SK-N-SH (cell line): ENCODE results near the gene ANKRD18B. TPM values are rescaled to one million over a fixed set of nuclear protein-coding genes. Genes with fewer than 3 reads are reported as not detected.
A peak's percentile ranks its signal among the peaks of the same experiment; 100 is the strongest.

Experiments used
- CTCF ChIA-PET: fragments of 300-600, 350-600 bp; formaldehyde crosslinking; extraction: SDS; loops from one replicate; lab custom pipeline; 2021; lab: Yijun Ruan, JAX
- POLR2A ChIA-PET: fragments of 350-600 bp; sonication (Branson Sonifier 250); formaldehyde crosslinking; extraction: SDS; loops from one replicate; lab custom pipeline; 2020; ENCODE audit warnings: antibody characterized with exemption, inconsistent platforms; lab: Yijun Ruan, JAX
- DNase-seq: peaks from one replicate; pipeline ENCODE4 v3.0.0; 2012
- H2AFZ ChIP-seq: fragments of 200-600 bp; sonication (generic); 2 replicates; pipeline ENCODE4 v1.8.1; 2016; ENCODE audit warnings: antibody characterized with exemption, mild to moderate bottlenecking, low read depth
- H3F3A ChIP-seq: fragments of 200-600 bp; sonication (generic); replicated peaks from 2 replicates; pipeline ENCODE3; 2016; ENCODE audit warnings: antibody characterized with exemption, mild to moderate bottlenecking; ENCODE audit not compliant: insufficient read depth
- H3K27ac ChIP-seq, 2 experiments: fragments of 200-500 bp in 1 of 2; fragments of 200-600 bp in 1 of 2; sonication (Bioruptor generic) in 1 of 2; sonication (generic), shearing (Covaris generic) in 1 of 2; 2 replicates each; pipeline versions ENCODE4 v1.5.1 to v1.6.1; 2014 to 2016; ENCODE audit warnings: low read depth in 2 of 2, inconsistent platforms in 1 of 2, low read length in 1 of 2, mild to moderate bottlenecking in 1 of 2, mixed read lengths in 1 of 2
- H3K27me3 ChIP-seq: fragments of 200-600 bp; sonication (generic), shearing (Covaris generic); 2 replicates; pipeline ENCODE4 v1.6.1; 2016; ENCODE audit warnings: mixed run types; ENCODE audit not compliant: insufficient read depth
- H3K36me3 ChIP-seq, 2 experiments: fragments of 200-500 bp in 1 of 2; fragments of 200-600 bp in 1 of 2; sonication (Bioruptor generic) in 1 of 2; sonication (generic) in 1 of 2; replicated peaks in 1 of 2; 2 replicates each; pipeline versions ENCODE3 to v1.5.1; 2014 to 2016; ENCODE audit warnings: low read length in 1 of 2, mild to moderate bottlenecking in 1 of 2; ENCODE audit not compliant: insufficient read depth in 2 of 2, control insufficient read depth in 1 of 2
- H3K4me1 ChIP-seq, 2 experiments: fragments of 200-500 bp in 1 of 2; fragments of 200-600 bp in 1 of 2; sonication (Bioruptor generic) in 1 of 2; sonication (generic), shearing (Covaris generic) in 1 of 2; 2 replicates each; pipeline versions ENCODE4 v1.5.1 to v1.6.1; 2014 to 2016; ENCODE audit warnings: low read depth in 1 of 2, low read length in 1 of 2, mixed run types in 1 of 2; ENCODE audit not compliant: insufficient read depth in 2 of 2, control insufficient read depth in 1 of 2
- H3K4me2 ChIP-seq: fragments of 200-600 bp; sonication (generic), shearing (Covaris generic); 2 replicates; pipeline ENCODE4 v1.6.1; 2017; ENCODE audit warnings: mixed run types
- H3K4me3 ChIP-seq, 2 experiments: fragments of 200-500 bp in 1 of 2; fragments of 200-600 bp in 1 of 2; sonication (Bioruptor generic) in 1 of 2; sonication (generic), shearing (Covaris generic) in 1 of 2; 2 replicates each; pipeline versions ENCODE4 v1.5.1 to v1.8.1; 2014 to 2016; ENCODE audit warnings: low read depth in 2 of 2, inconsistent platforms in 1 of 2, low read length in 1 of 2, mild to moderate bottlenecking in 1 of 2, mixed read lengths in 1 of 2, moderate library complexity in 1 of 2
- H3K79me2 ChIP-seq: fragments of 200-600 bp; sonication (generic); 2 replicates; pipeline ENCODE4 v1.8.1; 2017; ENCODE audit warnings: mild to moderate bottlenecking; ENCODE audit not compliant: insufficient read depth
- H3K9ac ChIP-seq: fragments of 200-600 bp; sonication (generic); 2 replicates; pipeline ENCODE4 v1.6.1; 2017; ENCODE audit warnings: mixed run types
- H3K9me2 ChIP-seq: fragments of 200-600 bp; sonication (generic); 2 replicates; pipeline ENCODE4 v1.6.1; 2017; ENCODE audit warnings: mixed run types
- H3K9me3 ChIP-seq: fragments of 200-600 bp; sonication (generic); 2 replicates; pipeline ENCODE4 v1.6.1; 2017; ENCODE audit warnings: mixed run types, mild to moderate bottlenecking, moderate library complexity
- H4K20me1 ChIP-seq: fragments of 200-600 bp; sonication (generic); 2 replicates; pipeline ENCODE4 v1.6.1; 2017; ENCODE audit warnings: mild to moderate bottlenecking, mixed run types; ENCODE audit not compliant: insufficient read depth
- CHD2 ChIP-seq: fragments of 150-350 bp; IDR thresholded peaks from 2 replicates; pipeline ENCODE4 v1.6.1; 2018; ENCODE audit warnings: low read length; ENCODE audit not compliant: partially characterized antibody
- EP300 ChIP-seq, 2 experiments: IDR thresholded peaks; 2 replicates each; pipeline versions ENCODE4 v1.4.0 to v1.6.1; 2012; ENCODE audit warnings: borderline replicate concordance in 1 of 2, low read depth in 1 of 2, low read length in 1 of 2
- EZH2phosphoT487 ChIP-seq: fragments of 200-600 bp; sonication (generic); IDR thresholded peaks from 2 replicates; pipeline ENCODE4 v1.6.1; 2017; ENCODE audit warnings: low read depth, mixed run types, mild to moderate bottlenecking, antibody characterized with exemption, moderate library complexity, borderline replicate concordance
- FOSL2 ChIP-seq: IDR thresholded peaks from 2 replicates; pipeline ENCODE4 v1.4.0; 2012; ENCODE audit warnings: low read depth, mild to moderate bottlenecking, moderate library complexity, borderline replicate concordance
- GABPA ChIP-seq: IDR thresholded peaks from 2 replicates; pipeline ENCODE4 v1.4.0; 2012; ENCODE audit warnings: low read depth, mild to moderate bottlenecking
- GATA2 ChIP-seq: sonication (generic); formaldehyde crosslinking; IDR thresholded peaks from 2 replicates; pipeline ENCODE4 v1.5.0; 2020; ENCODE audit warnings: mild to moderate bottlenecking, missing genetic modification reagents
- JUND ChIP-seq: IDR thresholded peaks from 2 replicates; pipeline ENCODE4 v1.4.0; 2012
- MEF2A ChIP-seq: IDR thresholded peaks from 2 replicates; pipeline ENCODE4 v1.4.0; 2012; ENCODE audit warnings: low read depth, borderline replicate concordance
- MXI1 ChIP-seq: IDR thresholded peaks from 2 replicates; pipeline ENCODE4 v1.6.1; 2012; ENCODE audit warnings: mild to moderate bottlenecking, low read depth, low read length, improper control_type of control experiment
- NFIC ChIP-seq: IDR thresholded peaks from 2 replicates; pipeline ENCODE4 v1.4.0; 2012; ENCODE audit warnings: borderline replicate concordance
- NRF1 ChIP-seq: IDR thresholded peaks from 2 replicates; pipeline ENCODE4 v1.6.1; 2012; ENCODE audit warnings: low read depth, mild to moderate bottlenecking, low read length
- PBX3 ChIP-seq: IDR thresholded peaks from 2 replicates; pipeline ENCODE4; 2012
- RFX5 ChIP-seq: IDR thresholded peaks from 2 replicates; pipeline ENCODE4 v1.6.1; 2012; ENCODE audit warnings: mild to moderate bottlenecking, improper control_type of control experiment, low read length
- TCF12 ChIP-seq: IDR thresholded peaks from 2 replicates; pipeline ENCODE4 v1.4.0; 2012
- TEAD4 ChIP-seq: IDR thresholded peaks from 2 replicates; pipeline ENCODE4 v1.4.0; 2012; ENCODE audit warnings: mild to moderate bottlenecking, borderline replicate concordance; ENCODE audit not compliant: insufficient read depth
- USF2 ChIP-seq: fragments of 150-350 bp; IDR thresholded peaks from 2 replicates; pipeline ENCODE4 v1.6.1; 2017; ENCODE audit warnings: antibody characterized with exemption, low read length, low read depth, borderline replicate concordance
- YY1 ChIP-seq: IDR thresholded peaks from 2 replicates; pipeline ENCODE4 v1.4.0; 2012; ENCODE audit warnings: low read depth, mild to moderate bottlenecking
- ZBTB33 ChIP-seq: IDR thresholded peaks from 2 replicates; pipeline ENCODE4 v1.4.0; 2012; ENCODE audit warnings: low read depth, borderline replicate concordance
- WGBS: methylation state at CpG from one replicate; pipeline ENCODE4 v1.1.6; 2017; ENCODE audit warnings: low lambda C conversion rate; 5-methylcytosine and 5-hydroxymethylcytosine counted together
- polyA plus RNA-seq, 3 experiments: library from polyadenylated mRNA; depleted of rRNA; stranded (reverse); fragments of >200 nt; gene quantifications; 2 replicates each; pipeline ENCODE4 v1.2.3, GENCODE V29; 2012
- TF ChIP-seq, protein P1 (sequence below): fragments of 200-600 bp; sonication (generic); IDR thresholded peaks from 2 replicates; pipeline ENCODE4 v1.6.1; 2017; ENCODE audit warnings: antibody characterized with exemption, mild to moderate bottlenecking, moderate library complexity
- TF ChIP-seq, protein P2 (sequence below): IDR thresholded peaks from 2 replicates; pipeline ENCODE4 v1.4.0; 2012; ENCODE audit warnings: low read depth

Gene ANKRD18B
- polyA plus RNA-seq, 1 of the 3 experiments (the other 2 are of a cell fraction) = 2.3 TPM

DNA sequence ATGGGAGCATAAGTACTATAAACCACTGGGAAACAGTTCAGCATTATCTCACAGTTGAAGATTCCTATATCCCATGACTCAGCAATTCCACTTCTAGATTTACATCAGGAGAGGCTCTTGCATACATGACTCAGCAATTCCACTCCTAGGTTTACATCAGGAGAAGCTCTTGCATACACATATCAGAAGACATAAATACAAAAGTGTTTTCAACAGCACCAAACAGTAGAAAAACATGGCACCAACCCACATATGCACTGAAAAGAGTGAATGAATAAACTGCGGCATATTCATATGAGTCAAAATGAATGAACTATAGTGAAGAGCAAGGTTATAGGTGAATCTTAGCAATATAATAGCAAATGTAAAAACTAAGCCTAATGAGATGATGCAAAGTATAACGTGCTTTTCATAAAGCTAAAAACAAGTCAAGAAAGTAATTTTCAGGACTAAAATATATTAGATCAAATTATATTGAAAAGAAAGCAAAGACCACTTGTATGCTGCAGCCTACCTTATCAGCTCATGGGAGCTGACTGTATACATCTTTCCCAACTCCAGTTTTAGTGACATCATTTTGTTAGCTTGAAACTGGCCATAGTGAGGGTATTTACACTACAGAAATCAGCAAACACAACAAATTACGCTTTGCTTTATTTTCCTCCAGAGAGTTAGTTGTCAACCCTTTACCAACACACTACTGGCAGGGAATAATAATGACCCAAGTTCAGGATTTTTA is 95.8 kb downstream of the ANKRD18B start:
- no peaks in the 10 kb centered on the region for H3K9me3 ChIP-seq
- no peaks in the 10 kb centered on the region for H3K79me2 ChIP-seq
- H3K9me2 ChIP-seq = no peaks in the 10 kb centered on the region
- H4K20me1 ChIP-seq = no peaks in the 10 kb centered on the region
- H3K4me3 ChIP-seq = no peak overlapping the region
- H3K9ac ChIP-seq = no peak overlapping the region
- DNase-seq = no peak
- peaks cover 5 to 12% of the 10 kb centered on the region in 2 experiments; a peak in 2 of 4 replicates for H3K4me1 ChIP-seq
- peak overlapping the region; percentile 17; the same call in 1 of the 2 replicates for H2AFZ ChIP-seq
- H3K36me3 ChIP-seq = no peaks in the 10 kb centered on the region
- H3F3A ChIP-seq = peaks cover 15% of the 10 kb centered on the region
- no peak for TF ChIP-seq NRF1
- TF ChIP-seq YY1 = no peak
- no peak for TF ChIP-seq MEF2A
- TF ChIP-seq JUND = peak; percentile 11; the same call in 1 of the 2 replicates
- TF ChIP-seq, all 33 proteins: peak for 1
- Histone ChIP-seq H3K27me3 (no peaks in the 10 kb centered on the region), H3K27ac (peak overlapping the region in 1 of 2 experiments; percentile 71; a peak in 2 of 4 replicates), H3K4me2 (no peak overlapping the region)
- ChIA-PET POLR2A (no interaction called here), CTCF (interaction anchor here (0.8 to 15.7 kb wide), 2 partner anchors 102 to 118 kb away, joined by 3 to 496 read pairs; no protein-coding TSS in a partner anchor)
- WGBS = 69% methylated on average over 3 of the region's 3 CpGs

DNA sequence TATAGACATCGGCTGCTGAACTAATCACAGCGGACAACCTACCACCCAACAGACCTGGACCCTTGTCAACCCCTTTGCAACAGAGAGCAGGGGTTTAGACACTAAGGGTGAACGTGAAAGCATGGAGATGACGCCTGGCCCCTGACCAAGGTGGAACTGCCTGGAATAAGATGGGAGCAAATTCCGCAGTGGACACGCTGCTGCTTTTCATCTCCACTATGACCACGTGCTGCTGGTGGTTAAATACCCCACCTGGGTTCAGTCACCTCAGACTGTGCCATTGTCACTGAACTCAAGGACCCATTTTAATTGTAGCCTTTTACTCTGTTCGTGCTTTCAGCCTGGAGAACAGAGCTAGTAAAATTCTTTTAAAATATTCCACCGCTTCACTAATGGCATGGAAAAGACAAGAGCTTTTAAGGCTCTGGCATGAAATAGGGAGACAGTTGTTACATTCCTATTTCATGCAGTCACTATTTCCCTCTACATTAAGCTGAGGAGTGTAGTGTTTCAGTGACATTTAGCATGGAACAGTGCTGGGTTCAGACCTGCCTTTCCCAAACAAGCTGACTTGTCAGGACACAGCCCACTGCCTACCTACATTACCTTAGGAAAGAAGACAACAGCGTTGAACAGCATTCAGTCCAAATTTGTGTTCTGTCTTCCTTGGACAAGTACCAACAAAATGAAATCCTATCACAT is 96.8 kb downstream of the ANKRD18B start:
- peak overlapping the region; percentile 56; the same call in 1 of the 2 replicates for H2AFZ ChIP-seq
- H3K4me3 ChIP-seq = no peak overlapping the region
- no peaks in the 10 kb centered on the region for H4K20me1 ChIP-seq
- DNase-seq = no peak
- H3K4me1 ChIP-seq = peaks cover 5 to 12% of the 10 kb centered on the region in 2 experiments; a peak in 2 of 4 replicates
- H3K79me2 ChIP-seq = no peaks in the 10 kb centered on the region
- WGBS = 55% methylated on average over 7 of the region's 10 CpGs
- peaks cover 15% of the 10 kb centered on the region for H3F3A ChIP-seq
- H3K9me2 ChIP-seq = no peaks in the 10 kb centered on the region
- peak overlapping the region; percentile 15; the same call in 1 of the 2 replicates for H3K9ac ChIP-seq
- ChIA-PET CTCF (interaction anchor here (0.9 to 15.7 kb wide), 2 partner anchors 101 to 158 kb away, joined by 3 to 496 read pairs; no protein-coding TSS in a partner anchor), POLR2A (no interaction called here)
- peak overlapping the region; percentile 71 to 76; a peak in 3 of 4 replicates for H3K27ac ChIP-seq
- H3K27me3 ChIP-seq = no peaks in the 10 kb centered on the region
- H3K36me3 ChIP-seq = no peaks in the 10 kb centered on the region
- no peaks in the 10 kb centered on the region for H3K9me3 ChIP-seq
- peak overlapping the region; percentile 72 for H3K4me2 ChIP-seq
- no peak for TF ChIP-seq CHD2
- TF ChIP-seq, protein P1, sequence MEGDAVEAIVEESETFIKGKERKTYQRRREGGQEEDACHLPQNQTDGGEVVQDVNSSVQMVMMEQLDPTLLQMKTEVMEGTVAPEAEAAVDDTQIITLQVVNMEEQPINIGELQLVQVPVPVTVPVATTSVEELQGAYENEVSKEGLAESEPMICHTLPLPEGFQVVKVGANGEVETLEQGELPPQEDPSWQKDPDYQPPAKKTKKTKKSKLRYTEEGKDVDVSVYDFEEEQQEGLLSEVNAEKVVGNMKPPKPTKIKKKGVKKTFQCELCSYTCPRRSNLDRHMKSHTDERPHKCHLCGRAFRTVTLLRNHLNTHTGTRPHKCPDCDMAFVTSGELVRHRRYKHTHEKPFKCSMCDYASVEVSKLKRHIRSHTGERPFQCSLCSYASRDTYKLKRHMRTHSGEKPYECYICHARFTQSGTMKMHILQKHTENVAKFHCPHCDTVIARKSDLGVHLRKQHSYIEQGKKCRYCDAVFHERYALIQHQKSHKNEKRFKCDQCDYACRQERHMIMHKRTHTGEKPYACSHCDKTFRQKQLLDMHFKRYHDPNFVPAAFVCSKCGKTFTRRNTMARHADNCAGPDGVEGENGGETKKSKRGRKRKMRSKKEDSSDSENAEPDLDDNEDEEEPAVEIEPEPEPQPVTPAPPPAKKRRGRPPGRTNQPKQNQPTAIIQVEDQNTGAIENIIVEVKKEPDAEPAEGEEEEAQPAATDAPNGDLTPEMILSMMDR = no peak
- peak; percentile 38; the same call in 1 of the 2 replicates for TF ChIP-seq FOSL2
- TF ChIP-seq PBX3 = peak; percentile 28; the same call in 1 of the 2 replicates
- no peak for TF ChIP-seq USF2
- TF ChIP-seq ZBTB33 = no peak
- no peak for TF ChIP-seq GATA2 (CRISPR knock-in tag)
- TF ChIP-seq TEAD4 = no peak
- TF ChIP-seq, protein P2, sequence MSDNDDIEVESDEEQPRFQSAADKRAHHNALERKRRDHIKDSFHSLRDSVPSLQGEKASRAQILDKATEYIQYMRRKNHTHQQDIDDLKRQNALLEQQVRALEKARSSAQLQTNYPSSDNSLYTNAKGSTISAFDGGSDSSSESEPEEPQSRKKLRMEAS = no peak; the same call in 1 of the 2 replicates
- no peak for TF ChIP-seq GABPA
- no peak for TF ChIP-seq MXI1
- peak; percentile 43; the same call in 1 of the 2 replicates for TF ChIP-seq TCF12
- TF ChIP-seq NFIC = no peak
- no peak for TF ChIP-seq EZH2phosphoT487
- TF ChIP-seq EP300 (IDR thresholded peaks at IDR 0.05; ENCODE audit: borderline replicate concordance in 1 of 2, low read depth in 1 of 2, low read length in 1 of 2) = no peak
- no peak for TF ChIP-seq RFX5
